H9 (cell line): ENCODE results near the gene SHTN1. TPM values are rescaled to one million over a fixed set of nuclear protein-coding genes. Genes with fewer than 3 reads are reported as not detected.
A peak's percentile ranks its signal among the peaks of the same experiment; 100 is the strongest.

Source experiments
- DNase-seq: peaks from one replicate; pipeline ENCODE4 v3.0.0-alpha.2; 2017
- H2AFZ ChIP-seq: one replicate; pipeline ENCODE4 v1.6.1; 2013; ENCODE audit warnings: mild to moderate bottlenecking, low read length, control low read depth, moderate library complexity
- H2AK5ac ChIP-seq: 2 replicates; pipeline ENCODE4 v1.6.1; 2013; ENCODE audit warnings: low read length, control low read depth, mixed read lengths; ENCODE audit not compliant: insufficient read length
- H2BK120ac ChIP-seq: one replicate; pipeline ENCODE4 v1.6.1; 2013; ENCODE audit warnings: low read depth, mild to moderate bottlenecking, low read length, control low read depth, inconsistent platforms; ENCODE audit not compliant: poor library complexity, severe bottlenecking
- H2BK12ac ChIP-seq: 2 replicates; pipeline ENCODE4 v1.6.1; 2013; ENCODE audit warnings: low read length, control low read depth, mixed read lengths, low read depth; ENCODE audit not compliant: insufficient read length
- H2BK15ac ChIP-seq: 2 replicates; pipeline ENCODE4 v1.6.1; 2013; ENCODE audit warnings: low read depth, low read length, control low read depth
- H2BK20ac ChIP-seq: one replicate; pipeline ENCODE4 v1.6.1; 2013; ENCODE audit warnings: low read depth, mild to moderate bottlenecking, low read length, control low read depth, inconsistent platforms; ENCODE audit not compliant: poor library complexity, severe bottlenecking
- H2BK5ac ChIP-seq: 2 replicates; pipeline ENCODE4 v1.6.1; 2013; ENCODE audit warnings: low read length, control low read depth, mixed read lengths; ENCODE audit not compliant: insufficient read length
- H3K14ac ChIP-seq: 2 replicates; pipeline ENCODE4 v1.6.1; 2013; ENCODE audit warnings: low read length, control low read depth; ENCODE audit not compliant: insufficient read depth
- H3K18ac ChIP-seq: 2 replicates; pipeline ENCODE4 v1.6.1; 2013; ENCODE audit warnings: low read depth, mild to moderate bottlenecking, mixed read lengths, low read length, control low read depth; ENCODE audit not compliant: insufficient read length
- H3K23ac ChIP-seq: 2 replicates; pipeline ENCODE4 v1.6.1; 2013; ENCODE audit warnings: low read length, control low read depth, mixed read lengths, low read depth; ENCODE audit not compliant: insufficient read length
- H3K23me2 ChIP-seq: 2 replicates; pipeline ENCODE4 v1.6.1; 2013; ENCODE audit warnings: low read depth, mild to moderate bottlenecking, mixed read lengths, low read length, control low read depth; ENCODE audit not compliant: insufficient read length, poor library complexity, severe bottlenecking
- H3K27ac ChIP-seq: 2 replicates; pipeline ENCODE4 v1.5.1; 2013; ENCODE audit warnings: low read length, control low read depth, mixed read lengths, low read depth; ENCODE audit not compliant: insufficient read length
- H3K27me3 ChIP-seq: 2 replicates; pipeline ENCODE4 v1.6.1; 2013; ENCODE audit warnings: low read length, control low read depth, inconsistent platforms; ENCODE audit not compliant: insufficient read depth
- H3K4ac ChIP-seq: 2 replicates; pipeline ENCODE4 v1.6.1; 2013; ENCODE audit warnings: low read depth, mild to moderate bottlenecking, control low read depth, inconsistent platforms, low read length, moderate library complexity
- H3K4me1 ChIP-seq: 2 replicates; pipeline ENCODE4 v1.6.1; 2013; ENCODE audit warnings: low read length, control low read depth, inconsistent platforms; ENCODE audit not compliant: insufficient read depth
- H3K4me2 ChIP-seq: 2 replicates; pipeline ENCODE4 v1.6.1; 2013; ENCODE audit warnings: low read length, control low read depth, mixed read lengths; ENCODE audit not compliant: insufficient read length, insufficient read depth
- H3K56ac ChIP-seq: 2 replicates; pipeline ENCODE4 v1.6.1; 2013; ENCODE audit warnings: low read depth, mild to moderate bottlenecking, mixed read lengths, low read length, control low read depth; ENCODE audit not compliant: insufficient read length
- H3K79me1 ChIP-seq: 2 replicates; pipeline ENCODE4 v1.6.1; 2013; ENCODE audit warnings: low read depth, mild to moderate bottlenecking, moderate library complexity, low read length, control low read depth, inconsistent platforms; ENCODE audit not compliant: insufficient read depth, poor library complexity, severe bottlenecking
- H3K79me2 ChIP-seq: 2 replicates; pipeline ENCODE4 v1.6.1; 2013; ENCODE audit warnings: low read length, control low read depth, inconsistent platforms; ENCODE audit not compliant: insufficient read depth
- H3K9ac ChIP-seq: 2 replicates; pipeline ENCODE4 v1.6.1; 2013; ENCODE audit warnings: low read length, control low read depth, mixed read lengths; ENCODE audit not compliant: insufficient read length; ENCODE audit errors: extremely low read depth
- H3K9me3 ChIP-seq: one replicate; pipeline ENCODE4 v1.6.1; 2013; ENCODE audit warnings: low read depth, low read length, inconsistent platforms; ENCODE audit not compliant: control insufficient read depth
- H3T11ph ChIP-seq: one replicate; pipeline ENCODE4 v1.6.1; 2013; ENCODE audit warnings: mild to moderate bottlenecking, low read length, control low read depth, inconsistent platforms
- H4K20me1 ChIP-seq: one replicate; pipeline ENCODE4 v1.6.1; 2013; ENCODE audit not compliant: control insufficient read depth, insufficient read length, insufficient read depth
- H4K5ac ChIP-seq: 2 replicates; pipeline ENCODE4 v1.6.1; 2013; ENCODE audit warnings: low read depth, mild to moderate bottlenecking, mixed read lengths, low read length, control low read depth; ENCODE audit not compliant: insufficient read length
- H4K8ac ChIP-seq: replicated peaks from 2 replicates; pipeline ENCODE4 v1.6.1; 2013; ENCODE audit warnings: low read length, control low read depth, mixed read lengths, low read depth; ENCODE audit not compliant: insufficient read length
- H4K91ac ChIP-seq: 2 replicates; pipeline ENCODE4 v1.6.1; 2013; ENCODE audit warnings: low read depth, mild to moderate bottlenecking, moderate library complexity, mixed read lengths, low read length, control low read depth; ENCODE audit not compliant: insufficient read length
- H3K27ac Mint-ChIP-seq, 3 experiments: 2 replicates in 2 of 3; 3 replicates in 1 of 3; pipeline ENCODE4 v1.8.0; 2020 to 2021; ENCODE audit warnings: mixed read lengths in 3 of 3, mild to moderate bottlenecking in 1 of 3, moderate library complexity in 1 of 3
- H3K27me3 Mint-ChIP-seq: 2 replicates; pipeline ENCODE4 v1.8.0; 2021; ENCODE audit warnings: low read depth, mild to moderate bottlenecking, moderate library complexity, mixed read lengths
- H3K36me3 Mint-ChIP-seq, 3 experiments: 2 replicates in 2 of 3; 3 replicates in 1 of 3; pipeline ENCODE4 v1.8.0; 2020 to 2021; ENCODE audit warnings: low read depth in 3 of 3, mixed read lengths in 3 of 3; ENCODE audit not compliant: insufficient read depth in 1 of 3
- H3K4me1 Mint-ChIP-seq, 2 experiments: 2 replicates each; pipeline ENCODE4 v1.8.0; 2020; ENCODE audit warnings: mixed read lengths in 2 of 2
- H3K4me3 Mint-ChIP-seq, 2 experiments: 2 replicates in 1 of 2; 3 replicates in 1 of 2; pipeline ENCODE4 v1.8.0; 2020 to 2021; ENCODE audit warnings: mild to moderate bottlenecking in 2 of 2, mixed read lengths in 2 of 2, moderate library complexity in 1 of 2
- H3K9me3 Mint-ChIP-seq, 2 experiments: 2 replicates in 1 of 2; 3 replicates in 1 of 2; pipeline ENCODE4 v1.8.0; 2020; ENCODE audit warnings: mild to moderate bottlenecking in 2 of 2, mixed read lengths in 2 of 2, moderate library complexity in 1 of 2
- WGBS: extraction: QIAGEN DNeasy Blood & Tissue Kit; methylation state at CpG from one replicate; pipeline ENCODE4 v1.1.7; 2013; ENCODE audit warnings: missing lambda C conversion rate, low lambda C conversion rate, mixed read lengths; ENCODE audit not compliant: insufficient read length; ENCODE audit errors: extremely low coverage; 5-methylcytosine and 5-hydroxymethylcytosine counted together
- total RNA-seq: library from RNA; stranded (reverse); gene quantifications from 2 replicates; pipeline ENCODE4 v1.2.1, GENCODE V29; 2021
- TF ChIP-seq, protein P1 (sequence below): fragments of 200-600 bp; sonication (generic); conservative IDR thresholded peaks from 3 replicates; pipeline ENCODE4 v1.8.0; 2021; ENCODE audit warnings: antibody characterized with exemption, mild to moderate bottlenecking

Gene SHTN1
- total RNA-seq, 1 experiment from 2014 or later = 22.1 TPM

- no peaks in the 10 kb centered on the region for H3K23me2 ChIP-seq
- H3K4me1 ChIP-seq = no peaks in the 10 kb centered on the region; the same call in 1 of the 2 replicates
- no peak overlapping the region for H3K18ac ChIP-seq
- peak overlapping the region; percentile 45 for H2BK20ac ChIP-seq
- no peak overlapping the region for H3K4ac ChIP-seq
- no peak overlapping the region for H3K9ac ChIP-seq
- H4K91ac ChIP-seq = no peak overlapping the region
- no peak overlapping the region for H4K8ac ChIP-seq
- no peak overlapping the region for H2AK5ac ChIP-seq
- H3K27me3 ChIP-seq = no peaks in the 10 kb centered on the region; the same call in 1 of the 2 replicates
- no peaks in the 10 kb centered on the region; a peak in 2 of 7 replicates for H3K36me3 Mint-ChIP-seq
- no peak overlapping the region for H3K56ac ChIP-seq
- no peak overlapping the region for H2BK120ac ChIP-seq
- H3K4me2 ChIP-seq = peak overlapping the region; percentile 18
- peaks cover 1% of the 10 kb centered on the region; the same call in 1 of the 2 replicates for H3K27me3 Mint-ChIP-seq
- no peaks in the 10 kb centered on the region for H3K79me1 ChIP-seq
- H3K27ac Mint-ChIP-seq = peak overlapping the region; percentile 24 to 75 (median 49); a peak in 6 of 7 replicates
- peak overlapping the region; percentile 59 for H3T11ph ChIP-seq
- H3K9me3 ChIP-seq = no peaks in the 10 kb centered on the region
- TF ChIP-seq, protein P1, sequence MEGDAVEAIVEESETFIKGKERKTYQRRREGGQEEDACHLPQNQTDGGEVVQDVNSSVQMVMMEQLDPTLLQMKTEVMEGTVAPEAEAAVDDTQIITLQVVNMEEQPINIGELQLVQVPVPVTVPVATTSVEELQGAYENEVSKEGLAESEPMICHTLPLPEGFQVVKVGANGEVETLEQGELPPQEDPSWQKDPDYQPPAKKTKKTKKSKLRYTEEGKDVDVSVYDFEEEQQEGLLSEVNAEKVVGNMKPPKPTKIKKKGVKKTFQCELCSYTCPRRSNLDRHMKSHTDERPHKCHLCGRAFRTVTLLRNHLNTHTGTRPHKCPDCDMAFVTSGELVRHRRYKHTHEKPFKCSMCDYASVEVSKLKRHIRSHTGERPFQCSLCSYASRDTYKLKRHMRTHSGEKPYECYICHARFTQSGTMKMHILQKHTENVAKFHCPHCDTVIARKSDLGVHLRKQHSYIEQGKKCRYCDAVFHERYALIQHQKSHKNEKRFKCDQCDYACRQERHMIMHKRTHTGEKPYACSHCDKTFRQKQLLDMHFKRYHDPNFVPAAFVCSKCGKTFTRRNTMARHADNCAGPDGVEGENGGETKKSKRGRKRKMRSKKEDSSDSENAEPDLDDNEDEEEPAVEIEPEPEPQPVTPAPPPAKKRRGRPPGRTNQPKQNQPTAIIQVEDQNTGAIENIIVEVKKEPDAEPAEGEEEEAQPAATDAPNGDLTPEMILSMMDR = no peak
- no peaks in the 10 kb centered on the region for H4K20me1 ChIP-seq
- no peak overlapping the region for H2AFZ ChIP-seq
- H4K5ac ChIP-seq = no peak overlapping the region
- no peak overlapping the region for H2BK15ac ChIP-seq
- no peak overlapping the region for H3K23ac ChIP-seq
- H3K4me3 Mint-ChIP-seq = no peak overlapping the region
- peak overlapping the region; percentile 82 for H3K27ac ChIP-seq
- peaks cover 46 to 48% of the 10 kb centered on the region in 2 experiments for H3K4me1 Mint-ChIP-seq
- H3K79me2 ChIP-seq = no peaks in the 10 kb centered on the region
- no CpG with 5 or more reads among the region's 4 CpGs for WGBS
- H3K9me3 Mint-ChIP-seq = no peaks in the 10 kb centered on the region
- DNase-seq = no peak
- no peak overlapping the region for H2BK5ac ChIP-seq
- no peak overlapping the region; the same call in 1 of the 2 replicates for H3K14ac ChIP-seq
- no peak overlapping the region for H2BK12ac ChIP-seq
These were observed 15.5 kb downstream of the SHTN1 start for GRCh38 chr10:116989439-116989838.
